Measurements from ENCODE around the gene PLCH1. TPM values are rescaled to one million over a fixed set of nuclear protein-coding genes. Genes with fewer than 3 reads are reported as not detected.

The PLCH1 gene
- total and polyA plus RNA-seq, 10 of the 15 experiments (the other 5 are each of a cell fraction or from before 2014, with no cell fraction given) = 0.03 to 0.22 (median 0.04) TPM; not detected in 5

- in situ Hi-C loops (cut with MboI) = no loop called here
- SMC1A ChIA-PET (ENCODE audit: uncharacterized antibody, unreplicated experiment) = no interaction called here
- no peak for DNase-seq (ENCODE audit: low read depth, low spot score)
- H3K4me3 ChIP-seq = no peak overlapping the region
- H3K27me3 ChIP-seq (replicated peaks in 1 of 2; ENCODE audit: control insufficient read depth in 2 of 2, insufficient read depth in 2 of 2, low read length in 1 of 2) = no peaks in the 10 kb centered on the region
- CTCF ChIA-PET = no interaction called here
- intact Hi-C loops (cut with micrococcal nuclease; ENCODE audit: unreplicated experiment) = no loop called here
- POLR2A ChIA-PET = interaction anchor here (0.5 kb wide), 1 partner anchor 20 kb away, joined by 3 read pairs; no protein-coding TSS in a partner anchor
- H4K20me1 ChIP-seq (ENCODE audit: control insufficient read depth, insufficient read depth) = no peaks in the 10 kb centered on the region
- BruUV-seq (replicated peaks) = no TSS peak
- H2AFZ ChIP-seq (ENCODE audit: control insufficient read depth, low read depth, low read length) = no peak overlapping the region
- FAIRE-seq = no peak
- RAD21 ChIA-PET (ENCODE audit: unreplicated experiment) = no interaction called here
- 0% methylated on average over 4 of the region's 4 CpGs for WGBS (ENCODE audit: insufficient coverage, insufficient replicate concordance, low lambda C conversion rate, missing lambda C conversion rate)
- H3K9ac ChIP-seq (ENCODE audit: control insufficient read depth, insufficient read depth, low read length) = no peak overlapping the region
- no peaks in the 10 kb centered on the region for H3K36me3 ChIP-seq (ENCODE audit: control insufficient read depth in 2 of 2, insufficient read depth in 2 of 2, low read length in 1 of 2)
- H3K4me2 ChIP-seq (ENCODE audit: control insufficient read depth, insufficient read depth) = no peak overlapping the region
- H3K79me2 ChIP-seq (ENCODE audit: control insufficient read depth, insufficient read depth, low read length) = no peaks in the 10 kb centered on the region
- no peak for TF ChIP-seq RBBP5 (conservative IDR thresholded peaks at IDR 0.05)
- TF ChIP-seq, protein P1, sequence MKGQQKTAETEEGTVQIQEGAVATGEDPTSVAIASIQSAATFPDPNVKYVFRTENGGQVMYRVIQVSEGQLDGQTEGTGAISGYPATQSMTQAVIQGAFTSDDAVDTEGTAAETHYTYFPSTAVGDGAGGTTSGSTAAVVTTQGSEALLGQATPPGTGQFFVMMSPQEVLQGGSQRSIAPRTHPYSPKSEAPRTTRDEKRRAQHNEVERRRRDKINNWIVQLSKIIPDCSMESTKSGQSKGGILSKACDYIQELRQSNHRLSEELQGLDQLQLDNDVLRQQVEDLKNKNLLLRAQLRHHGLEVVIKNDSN (IDR thresholded peaks at IDR 0.05; ENCODE audit: borderline replicate concordance, extremely low read length, insufficient read depth, low read depth, low read length) = no peak
- TF ChIP-seq NR2C1 (IDR thresholded peaks at IDR 0.05) = no peak
- no peak for TF ChIP-seq HDGF (IDR thresholded peaks at IDR 0.05)
- TF ChIP-seq PAX5 (IDR thresholded peaks at IDR 0.05; ENCODE audit: borderline replicate concordance, low read depth, low read length) = no peak
- no peak for TF ChIP-seq ZBED1 (IDR thresholded peaks at IDR 0.05; ENCODE audit: borderline replicate concordance)
- TF ChIP-seq, protein P2, sequence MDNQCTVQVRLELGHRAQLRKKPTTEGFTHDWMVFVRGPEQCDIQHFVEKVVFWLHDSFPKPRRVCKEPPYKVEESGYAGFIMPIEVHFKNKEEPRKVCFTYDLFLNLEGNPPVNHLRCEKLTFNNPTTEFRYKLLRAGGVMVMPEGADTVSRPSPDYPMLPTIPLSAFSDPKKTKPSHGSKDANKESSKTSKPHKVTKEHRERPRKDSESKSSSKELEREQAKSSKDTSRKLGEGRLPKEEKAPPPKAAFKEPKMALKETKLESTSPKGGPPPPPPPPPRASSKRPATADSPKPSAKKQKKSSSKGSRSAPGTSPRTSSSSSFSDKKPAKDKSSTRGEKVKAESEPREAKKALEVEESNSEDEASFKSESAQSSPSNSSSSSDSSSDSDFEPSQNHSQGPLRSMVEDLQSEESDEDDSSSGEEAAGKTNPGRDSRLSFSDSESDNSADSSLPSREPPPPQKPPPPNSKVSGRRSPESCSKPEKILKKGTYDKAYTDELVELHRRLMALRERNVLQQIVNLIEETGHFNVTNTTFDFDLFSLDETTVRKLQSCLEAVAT (IDR thresholded peaks at IDR 0.05) = no peak
- no peaks in the 10 kb centered on the region for H3K9me3 ChIP-seq (replicated peaks; ENCODE audit: control insufficient read depth, insufficient read depth, low read length)
- ATAC-seq = no peak
- H3K27ac ChIP-seq (ENCODE audit: control insufficient read depth, insufficient read depth) = no peak overlapping the region
- H3K4me1 ChIP-seq (ENCODE audit: control insufficient read depth, insufficient read depth, low read length) = no peaks in the 10 kb centered on the region
Measured at GRCh38 chr3:155370764-155371503, 373.9 kb downstream of the PLCH1 start.
